Measurements from ENCODE around the gene SPARC. TPM values are rescaled to one million over a fixed set of nuclear protein-coding genes. Genes with fewer than 3 reads are reported as not detected.
"Not testable (repeated sequence)": the region's sequence is repeated elsewhere in the genome, so short reads cannot be mapped to it uniquely, and the experiment has no call there.

Gene SPARC
- total and polyA plus RNA-seq, 2 experiments from 2014 or later = 4,089 to 16,729 TPM

DNA sequence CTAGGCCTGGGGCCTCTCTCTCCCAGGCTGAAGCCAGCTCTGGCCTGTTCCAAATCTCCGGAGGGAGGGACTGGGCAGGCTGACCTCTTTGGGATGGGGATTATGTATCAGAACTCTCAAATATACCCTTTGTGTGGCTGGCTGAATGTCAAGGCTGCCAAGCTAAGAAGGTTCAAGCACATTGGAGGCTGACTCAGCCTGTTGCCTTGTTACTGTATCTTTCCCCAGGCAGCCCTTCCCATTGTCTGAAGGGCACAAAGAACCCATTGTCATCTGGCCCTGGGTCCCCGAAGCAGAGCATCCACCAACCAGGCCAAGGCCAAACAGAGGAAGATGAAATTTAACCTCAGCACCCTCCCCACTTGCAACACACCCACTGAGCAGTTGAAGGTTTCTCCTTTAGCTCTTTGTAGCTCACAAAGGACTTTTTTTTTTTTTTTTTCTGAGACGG, 7.3 kb upstream of the SPARC start:
- H3K4me1 ChIP-seq (ENCODE audit: insufficient read depth) = peaks cover 30% of the 10 kb centered on the region
- no peaks in the 10 kb centered on the region for H3K9me2 ChIP-seq (replicated peaks; ENCODE audit: insufficient read depth)
- H3K27ac ChIP-seq = no peak overlapping the region
- DNase-seq (ENCODE audit: low spot score) = no peak
- H3K36me3 ChIP-seq (replicated peaks; ENCODE audit: insufficient read depth, low read depth) = no peaks in the 10 kb centered on the region
- no peaks in the 10 kb centered on the region for H3K79me2 ChIP-seq
- no peak overlapping the region for H3K4me3 ChIP-seq
- WGBS (ENCODE audit: low lambda C conversion rate, missing lambda C conversion rate) = 82% methylated on average over 3 of the region's 3 CpGs
- no peaks in the 10 kb centered on the region for H3K27me3 ChIP-seq
- H2AFZ ChIP-seq = no peak overlapping the region
- H4K20me1 ChIP-seq (ENCODE audit: insufficient read depth, poor library complexity, severe bottlenecking) = no peaks in the 10 kb centered on the region
- no peak overlapping the region for H3K4me2 ChIP-seq
- TF ChIP-seq EZH2phosphoT487 (IDR thresholded peaks at IDR 0.05; ENCODE audit: low read depth, severe bottlenecking, unreplicated experiment) (no peak), EZH2 (IDR thresholded peaks at IDR 0.05; ENCODE audit: borderline replicate concordance) (no peak)
- TF ChIP-seq, protein P1, sequence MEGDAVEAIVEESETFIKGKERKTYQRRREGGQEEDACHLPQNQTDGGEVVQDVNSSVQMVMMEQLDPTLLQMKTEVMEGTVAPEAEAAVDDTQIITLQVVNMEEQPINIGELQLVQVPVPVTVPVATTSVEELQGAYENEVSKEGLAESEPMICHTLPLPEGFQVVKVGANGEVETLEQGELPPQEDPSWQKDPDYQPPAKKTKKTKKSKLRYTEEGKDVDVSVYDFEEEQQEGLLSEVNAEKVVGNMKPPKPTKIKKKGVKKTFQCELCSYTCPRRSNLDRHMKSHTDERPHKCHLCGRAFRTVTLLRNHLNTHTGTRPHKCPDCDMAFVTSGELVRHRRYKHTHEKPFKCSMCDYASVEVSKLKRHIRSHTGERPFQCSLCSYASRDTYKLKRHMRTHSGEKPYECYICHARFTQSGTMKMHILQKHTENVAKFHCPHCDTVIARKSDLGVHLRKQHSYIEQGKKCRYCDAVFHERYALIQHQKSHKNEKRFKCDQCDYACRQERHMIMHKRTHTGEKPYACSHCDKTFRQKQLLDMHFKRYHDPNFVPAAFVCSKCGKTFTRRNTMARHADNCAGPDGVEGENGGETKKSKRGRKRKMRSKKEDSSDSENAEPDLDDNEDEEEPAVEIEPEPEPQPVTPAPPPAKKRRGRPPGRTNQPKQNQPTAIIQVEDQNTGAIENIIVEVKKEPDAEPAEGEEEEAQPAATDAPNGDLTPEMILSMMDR (IDR thresholded peaks at IDR 0.05; ENCODE audit: poor library complexity) = no peak
- no peaks in the 10 kb centered on the region for H3K9me3 ChIP-seq (ENCODE audit: low read depth)

DNA sequence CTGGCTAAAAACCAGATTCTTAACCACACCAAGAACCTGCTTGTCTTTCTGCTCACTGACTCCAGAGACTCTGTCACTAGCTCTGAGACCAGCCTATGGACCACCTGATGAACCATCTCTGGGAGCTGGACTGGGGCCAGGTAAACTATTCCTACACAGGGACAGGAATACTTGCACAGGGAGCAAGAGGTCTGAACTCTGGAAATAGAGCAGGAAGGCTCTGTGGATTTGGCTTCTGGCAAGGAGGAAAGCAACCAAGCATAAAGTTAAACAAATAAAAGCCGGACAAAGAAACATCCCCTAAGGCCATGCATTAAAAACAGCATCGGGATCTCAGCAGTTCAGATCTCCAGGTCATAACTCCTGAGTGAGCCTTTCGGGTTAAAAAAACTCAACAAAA, 5.6 kb upstream of the SPARC start:
- WGBS (ENCODE audit: low lambda C conversion rate, missing lambda C conversion rate) = 56% methylated on average over 3 of the region's 3 CpGs
- Histone ChIP-seq H3K27me3 (no peaks in the 10 kb centered on the region), H3K4me1 (ENCODE audit: insufficient read depth) (peaks cover 17% of the 10 kb centered on the region), H3K36me3 (replicated peaks; ENCODE audit: insufficient read depth, low read depth) (no peaks in the 10 kb centered on the region), H3K27ac (no peak overlapping the region), H2AFZ (no peak overlapping the region), H3K4me3 (no peak overlapping the region), H3K4me2 (no peak overlapping the region), H4K20me1 (ENCODE audit: insufficient read depth, poor library complexity, severe bottlenecking) (no peaks in the 10 kb centered on the region), H3K9me2 (replicated peaks; ENCODE audit: insufficient read depth) (no peaks in the 10 kb centered on the region), H3K79me2 (no peaks in the 10 kb centered on the region), H3K9me3 (ENCODE audit: low read depth) (no peaks in the 10 kb centered on the region)
- TF ChIP-seq, protein P1 (IDR thresholded peaks at IDR 0.05; ENCODE audit: poor library complexity) = no peak
- no peak for TF ChIP-seq EZH2phosphoT487 (IDR thresholded peaks at IDR 0.05; ENCODE audit: low read depth, severe bottlenecking, unreplicated experiment)
- no peak for TF ChIP-seq EZH2 (IDR thresholded peaks at IDR 0.05; ENCODE audit: borderline replicate concordance)
- no peak for DNase-seq (ENCODE audit: low spot score)

DNA sequence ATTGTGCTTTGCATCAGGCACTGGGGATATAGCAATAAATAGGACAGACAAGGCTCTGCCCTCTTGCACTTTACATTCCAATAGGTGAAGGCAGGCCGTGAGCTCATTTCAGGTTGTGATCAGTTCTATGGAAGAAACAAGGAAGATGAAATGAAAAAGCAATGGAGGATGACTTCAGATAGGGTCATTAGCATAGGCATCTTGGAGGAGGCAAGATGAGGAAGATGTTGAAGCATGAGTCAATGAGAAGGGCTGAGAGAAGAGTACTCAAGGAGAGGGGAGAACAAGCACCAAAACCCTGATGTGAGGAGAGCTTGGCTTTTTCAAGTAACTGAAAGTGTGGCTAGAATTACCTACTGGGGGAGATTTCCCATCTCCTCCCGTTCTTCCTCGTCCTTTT, 5.0 kb upstream of the SPARC start:
- no peaks in the 10 kb centered on the region for H3K36me3 ChIP-seq (replicated peaks; ENCODE audit: insufficient read depth, low read depth)
- no peak for TF ChIP-seq EZH2phosphoT487 (IDR thresholded peaks at IDR 0.05; ENCODE audit: low read depth, severe bottlenecking, unreplicated experiment)
- TF ChIP-seq, protein P1 (IDR thresholded peaks at IDR 0.05; ENCODE audit: poor library complexity) = no peak
- no peak for TF ChIP-seq EZH2 (IDR thresholded peaks at IDR 0.05; ENCODE audit: borderline replicate concordance)
- H3K27me3 ChIP-seq = no peaks in the 10 kb centered on the region
- H4K20me1 ChIP-seq (ENCODE audit: insufficient read depth, poor library complexity, severe bottlenecking) = no peaks in the 10 kb centered on the region
- H3K9me3 ChIP-seq (ENCODE audit: low read depth) = no peaks in the 10 kb centered on the region
- no peak overlapping the region for H3K4me2 ChIP-seq
- peaks cover 14% of the 10 kb centered on the region for H3K4me1 ChIP-seq (ENCODE audit: insufficient read depth)
- WGBS (ENCODE audit: low lambda C conversion rate, missing lambda C conversion rate) = 100% methylated on average over 3 of the region's 3 CpGs
- no peak overlapping the region for H3K4me3 ChIP-seq
- H3K79me2 ChIP-seq = no peaks in the 10 kb centered on the region
- no peaks in the 10 kb centered on the region for H3K9me2 ChIP-seq (replicated peaks; ENCODE audit: insufficient read depth)
- H3K27ac ChIP-seq = no peak overlapping the region
- H2AFZ ChIP-seq = no peak overlapping the region
- no peak for DNase-seq (ENCODE audit: low spot score)

DNA sequence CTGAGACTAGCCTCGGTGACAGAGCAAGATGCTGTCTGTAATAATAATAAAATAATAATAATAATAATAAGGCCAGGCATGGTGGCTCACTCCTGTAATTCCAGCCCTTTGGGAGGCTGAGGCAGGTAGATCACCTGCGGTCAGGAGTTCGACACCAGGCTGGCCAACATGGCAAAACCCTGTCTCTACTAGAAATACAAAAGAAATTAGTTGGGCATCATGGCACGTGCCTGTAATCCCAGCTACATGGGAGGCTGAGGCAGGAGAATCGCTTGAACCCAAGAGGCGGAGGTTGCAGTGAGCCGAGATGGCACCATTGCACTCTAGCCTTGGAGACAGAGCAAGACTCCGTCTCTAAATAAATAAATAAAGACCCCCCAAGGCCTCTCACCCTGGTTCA, 2.9 kb upstream of the SPARC start:
- H3K27me3 ChIP-seq; H3K36me3 ChIP-seq (replicated peaks; ENCODE audit: insufficient read depth, low read depth); H3K4me3 ChIP-seq; H3K9me3 ChIP-seq (ENCODE audit: low read depth); DNase-seq (ENCODE audit: low spot score); H4K20me1 ChIP-seq (ENCODE audit: insufficient read depth, poor library complexity, severe bottlenecking); H3K4me1 ChIP-seq (ENCODE audit: insufficient read depth); H3K4me2 ChIP-seq; H2AFZ ChIP-seq; H3K9me2 ChIP-seq (replicated peaks; ENCODE audit: insufficient read depth); H3K27ac ChIP-seq: not testable (repeated sequence)
- peaks cover 16% of the 10 kb centered on the region for H3K79me2 ChIP-seq
- WGBS (ENCODE audit: low lambda C conversion rate, missing lambda C conversion rate) = 93% methylated on average over 8 of the region's 8 CpGs

Measured in hepatocyte (in vitro differentiated cells).